Fibroblast of the aortic adventitia (primary cell): ENCODE results near the gene NEO1. TPM values are rescaled to one million over a fixed set of nuclear protein-coding genes. Genes with fewer than 3 reads are reported as not detected.

ENCODE experiments used
- DNase-seq: peaks from one replicate; pipeline ENCODE4 v3.0.0-alpha.2; 2010; ENCODE audit warnings: low read depth
- H3K4me3 ChIP-seq: 2 replicates; pipeline ENCODE4 v1.5.1; 2011; ENCODE audit warnings: low read depth, mild to moderate bottlenecking, control low read depth, low read length, moderate library complexity
- CTCF ChIP-seq: IDR thresholded peaks from 2 replicates; pipeline ENCODE4 v1.5.1; 2011; ENCODE audit warnings: mild to moderate bottlenecking, low read length, control low read depth, inconsistent platforms; ENCODE audit not compliant: insufficient read depth
- total RNA-seq: library from RNA; depleted of rRNA; stranded (reverse); fragments of >200 nt; gene quantifications from 2 replicates; pipeline ENCODE4 v1.2.3, GENCODE V29; 2012; ENCODE audit warnings: low replicate concordance

Gene NEO1
- total RNA-seq, 1 donor, result 26.2 TPM

- H3K4me3 ChIP-seq, result no peak overlapping the region
- DNase-seq, result no peak
- no peak for TF ChIP-seq CTCF
Observed at GRCh38 chr15:73143763-73144155, 91.5 kb downstream of the NEO1 start.

- H3K4me3 ChIP-seq, result no peak overlapping the region
- no peak for DNase-seq
- TF ChIP-seq CTCF, result no peak
Observed at GRCh38 chr15:73146419-73146818, 94.2 kb downstream of the NEO1 start.

GRCh38 chr15:73150831-73151230, 98.6 kb downstream of the NEO1 start:
- no peak for DNase-seq
- H3K4me3 ChIP-seq, result no peak overlapping the region
- no peak for TF ChIP-seq CTCF

GRCh38 chr15:73153024-73153423, 100.8 kb downstream of the NEO1 start:
- H3K4me3 ChIP-seq, result no peak overlapping the region
- DNase-seq, result no peak
- no peak for TF ChIP-seq CTCF

- DNase-seq, result no peak
- TF ChIP-seq CTCF, result no peak
- H3K4me3 ChIP-seq, result no peak overlapping the region
Observed at GRCh38 chr15:73153447-73153846, 101.2 kb downstream of the NEO1 start.

GRCh38 chr15:73156431-73157191, 104.3 kb downstream of the NEO1 start:
- no peak overlapping the region for H3K4me3 ChIP-seq
- no peak for DNase-seq
- no peak for TF ChIP-seq CTCF

- no peak overlapping the region for H3K4me3 ChIP-seq
- no peak for DNase-seq
- TF ChIP-seq CTCF, result no peak
Observed at GRCh38 chr15:73161546-73161945, 109.3 kb downstream of the NEO1 start.
